Upper lobe of left lung (tissue), 4 donors: ENCODE measurements around the gene CST7.

Experiments used
- EP300 ChIP-seq, 4 donors: sonication (generic); formaldehyde crosslinking; IDR thresholded peaks; one replicate each; pipeline ENCODE4 v1.5.1; 2017; ENCODE audit warnings: antibody characterized with exemption in 4 of 4, control low read depth in 2 of 4
- POLR2A ChIP-seq, 4 donors: fragments of 450-650 bp; IDR thresholded peaks; one replicate each; pipeline ENCODE4 v1.5.1; 2016 to 2017; ENCODE audit warnings: antibody characterized with exemption in 4 of 4, mild to moderate bottlenecking in 2 of 4
- POLR2AphosphoS5 ChIP-seq, 2 donors: sonication (generic); formaldehyde crosslinking; IDR thresholded peaks; one replicate each; pipeline ENCODE4 v1.5.1; 2017; ENCODE audit warnings: antibody characterized with exemption in 2 of 2
- TF ChIP-seq, protein P1 (sequence below), 6 experiments: fragments of 450-650 bp in 4 of 6; fragments of 200-600 bp in 2 of 6; sonication (generic) in 2 of 6; IDR thresholded peaks; one replicate each; pipeline ENCODE4 v1.5.1; 2016 to 2019; ENCODE audit warnings: antibody characterized with exemption in 6 of 6

DNA sequence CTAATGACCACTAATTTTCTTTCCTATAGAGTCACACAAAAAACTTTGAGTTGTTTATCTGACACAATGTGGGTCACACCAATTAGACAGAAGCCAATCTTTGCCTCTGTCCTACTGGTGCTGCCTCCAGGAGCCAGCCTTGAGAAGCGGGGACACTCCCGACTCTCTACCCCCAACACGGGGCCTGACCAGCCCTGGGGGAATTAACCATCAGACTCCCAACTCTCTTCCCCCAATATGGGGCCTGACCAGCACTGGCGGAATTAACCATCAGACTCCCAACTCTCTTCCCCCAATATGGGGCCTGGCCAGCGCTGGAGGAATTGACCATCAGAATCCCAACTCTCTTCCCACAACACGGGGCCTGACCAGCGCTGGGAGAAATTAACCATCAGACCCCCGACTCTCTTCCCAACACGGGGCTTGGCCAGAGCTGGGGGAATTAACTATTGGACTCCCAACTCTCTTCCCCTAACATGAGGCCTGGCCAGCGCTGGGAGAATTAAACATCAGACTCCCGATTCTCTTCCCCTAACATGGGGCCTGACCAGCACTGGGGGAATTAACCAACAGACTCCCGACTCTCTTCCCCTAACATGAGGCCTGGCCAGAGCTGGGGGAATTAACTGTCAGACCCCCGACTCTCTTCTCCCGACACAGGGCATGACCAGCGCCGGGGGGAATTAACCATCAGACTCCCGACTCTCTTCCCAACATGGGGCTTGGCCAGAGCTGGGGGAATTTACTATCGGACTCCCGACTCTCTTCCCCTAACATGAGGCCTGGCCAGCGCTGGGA, 12.5 kb downstream of the CST7 start:
- TF ChIP-seq POLR2A (IDR thresholded peaks at IDR 0.05) (no peak), POLR2AphosphoS5 (IDR thresholded peaks at IDR 0.05) (no peak), EP300 (IDR thresholded peaks at IDR 0.05) (no peak)
- TF ChIP-seq, protein P1, sequence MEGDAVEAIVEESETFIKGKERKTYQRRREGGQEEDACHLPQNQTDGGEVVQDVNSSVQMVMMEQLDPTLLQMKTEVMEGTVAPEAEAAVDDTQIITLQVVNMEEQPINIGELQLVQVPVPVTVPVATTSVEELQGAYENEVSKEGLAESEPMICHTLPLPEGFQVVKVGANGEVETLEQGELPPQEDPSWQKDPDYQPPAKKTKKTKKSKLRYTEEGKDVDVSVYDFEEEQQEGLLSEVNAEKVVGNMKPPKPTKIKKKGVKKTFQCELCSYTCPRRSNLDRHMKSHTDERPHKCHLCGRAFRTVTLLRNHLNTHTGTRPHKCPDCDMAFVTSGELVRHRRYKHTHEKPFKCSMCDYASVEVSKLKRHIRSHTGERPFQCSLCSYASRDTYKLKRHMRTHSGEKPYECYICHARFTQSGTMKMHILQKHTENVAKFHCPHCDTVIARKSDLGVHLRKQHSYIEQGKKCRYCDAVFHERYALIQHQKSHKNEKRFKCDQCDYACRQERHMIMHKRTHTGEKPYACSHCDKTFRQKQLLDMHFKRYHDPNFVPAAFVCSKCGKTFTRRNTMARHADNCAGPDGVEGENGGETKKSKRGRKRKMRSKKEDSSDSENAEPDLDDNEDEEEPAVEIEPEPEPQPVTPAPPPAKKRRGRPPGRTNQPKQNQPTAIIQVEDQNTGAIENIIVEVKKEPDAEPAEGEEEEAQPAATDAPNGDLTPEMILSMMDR (IDR thresholded peaks at IDR 0.05) = no peak
